IPS-NIHi7 (cell line): ENCODE data around the gene ATP9B.

ENCODE experiments used
- DNase-seq: peaks from one replicate; pipeline ENCODE4 v3.0.0; 2012; ENCODE audit warnings: mixed read lengths; ENCODE audit errors: extremely low spot score

Gene ATP9B

GRCh38 chr18:79195716-79196683 lies 126.8 kb downstream of the ATP9B start:
- DNase-seq: no peak

- no peak for DNase-seq
Measured at GRCh38 chr18:79197531-79197930, 128.3 kb downstream of the ATP9B start.

- DNase-seq: no peak
Measured at GRCh38 chr18:79199691-79200374, 130.6 kb downstream of the ATP9B start.

- peak; percentile 46 for DNase-seq
Measured at GRCh38 chr18:79200546-79201268, 131.5 kb downstream of the ATP9B start.

GRCh38 chr18:79203017-79203605 lies 133.9 kb downstream of the ATP9B start:
- no peak for DNase-seq

GRCh38 chr18:79204889-79205807 lies 136.0 kb downstream of the ATP9B start:
- DNase-seq: no peak

GRCh38 chr18:79206444-79206843 lies 137.2 kb downstream of the ATP9B start:
- DNase-seq: no peak

GRCh38 chr18:79208906-79209305 lies 139.7 kb downstream of the ATP9B start:
- no peak for DNase-seq

- no peak for DNase-seq
Measured at GRCh38 chr18:79210002-79210910, 141.1 kb downstream of the ATP9B start.

GRCh38 chr18:79211844-79212243 lies 142.7 kb downstream of the ATP9B start:
- DNase-seq: no peak

GRCh38 chr18:79214056-79214455 lies 144.9 kb downstream of the ATP9B start:
- no peak for DNase-seq

GRCh38 chr18:79216176-79216575 lies 147.0 kb downstream of the ATP9B start:
- DNase-seq: no peak

- no peak for DNase-seq
Measured at GRCh38 chr18:79217979-79218604, 148.9 kb downstream of the ATP9B start.

GRCh38 chr18:79218605-79219190 lies 149.5 kb downstream of the ATP9B start:
- no peak for DNase-seq

GRCh38 chr18:79221136-79221535 lies 151.9 kb downstream of the ATP9B start:
- no peak for DNase-seq

- DNase-seq: no peak
Measured at GRCh38 chr18:79222790-79223189, 153.6 kb downstream of the ATP9B start.

- no peak for DNase-seq
Measured at GRCh38 chr18:79223431-79223830, 154.2 kb downstream of the ATP9B start.

GRCh38 chr18:79224381-79224780 lies 155.2 kb downstream of the ATP9B start:
- DNase-seq: no peak

- DNase-seq: no peak
Measured at GRCh38 chr18:79227621-79228020, 158.4 kb downstream of the ATP9B start.
